ENCODE measurements around the gene CASZ1.

Gene CASZ1

DNA sequence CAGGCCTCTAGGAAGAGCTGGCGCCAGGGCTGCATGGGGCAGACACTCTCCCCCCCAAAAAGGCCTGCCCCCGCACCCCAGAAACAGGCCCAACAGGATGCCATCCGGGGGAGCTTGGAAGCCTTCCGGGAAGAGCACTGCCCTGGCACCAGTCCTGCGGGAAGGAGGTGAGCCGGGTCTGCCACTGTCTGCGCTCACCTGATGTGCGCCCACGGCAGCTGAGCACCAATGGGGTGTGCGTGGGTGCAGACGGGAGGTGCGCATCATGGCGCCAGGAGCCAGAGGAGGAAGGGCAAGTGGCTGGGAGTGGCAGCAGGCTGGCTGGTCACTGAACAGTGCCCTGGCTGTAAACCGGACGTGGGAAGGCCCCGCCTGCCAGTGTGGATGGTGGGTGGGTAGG is 73.6 kb downstream of the CASZ1 start:
- Histone ChIP-seq H3K36me3 (replicated peaks) (no peaks in the 10 kb centered on the region), H3K27ac (no peak overlapping the region), H3K4me3 (ENCODE audit: low read depth, low read length) (no peak overlapping the region), H3K27me3 (replicated peaks) (peaks cover 20% of the 10 kb centered on the region)
- DNase-seq = no peak
- in situ Hi-C loops (cut with HindIII; ENCODE audit: low pct_ligation_motif_present, low sequenced_read_pairs) = no loop called here
- TF ChIP-seq, protein P1, sequence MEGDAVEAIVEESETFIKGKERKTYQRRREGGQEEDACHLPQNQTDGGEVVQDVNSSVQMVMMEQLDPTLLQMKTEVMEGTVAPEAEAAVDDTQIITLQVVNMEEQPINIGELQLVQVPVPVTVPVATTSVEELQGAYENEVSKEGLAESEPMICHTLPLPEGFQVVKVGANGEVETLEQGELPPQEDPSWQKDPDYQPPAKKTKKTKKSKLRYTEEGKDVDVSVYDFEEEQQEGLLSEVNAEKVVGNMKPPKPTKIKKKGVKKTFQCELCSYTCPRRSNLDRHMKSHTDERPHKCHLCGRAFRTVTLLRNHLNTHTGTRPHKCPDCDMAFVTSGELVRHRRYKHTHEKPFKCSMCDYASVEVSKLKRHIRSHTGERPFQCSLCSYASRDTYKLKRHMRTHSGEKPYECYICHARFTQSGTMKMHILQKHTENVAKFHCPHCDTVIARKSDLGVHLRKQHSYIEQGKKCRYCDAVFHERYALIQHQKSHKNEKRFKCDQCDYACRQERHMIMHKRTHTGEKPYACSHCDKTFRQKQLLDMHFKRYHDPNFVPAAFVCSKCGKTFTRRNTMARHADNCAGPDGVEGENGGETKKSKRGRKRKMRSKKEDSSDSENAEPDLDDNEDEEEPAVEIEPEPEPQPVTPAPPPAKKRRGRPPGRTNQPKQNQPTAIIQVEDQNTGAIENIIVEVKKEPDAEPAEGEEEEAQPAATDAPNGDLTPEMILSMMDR (IDR thresholded peaks at IDR 0.05; ENCODE audit: low read depth, low read length, missing control alignments) = no peak

- peaks cover 29% of the 10 kb centered on the region for H3K27me3 ChIP-seq (replicated peaks)
- H3K36me3 ChIP-seq (replicated peaks) = no peaks in the 10 kb centered on the region
- TF ChIP-seq, protein P1 (IDR thresholded peaks at IDR 0.05; ENCODE audit: low read depth, low read length, missing control alignments) = no peak
- no peak overlapping the region for H3K27ac ChIP-seq
- DNase-seq = no peak
- in situ Hi-C loops (cut with HindIII; ENCODE audit: low pct_ligation_motif_present, low sequenced_read_pairs) = no loop called here
- H3K4me3 ChIP-seq (ENCODE audit: low read depth, low read length) = no peak overlapping the region
Measured at GRCh38 chr1:10721381-10722321, 74.8 kb downstream of the CASZ1 start.

DNA sequence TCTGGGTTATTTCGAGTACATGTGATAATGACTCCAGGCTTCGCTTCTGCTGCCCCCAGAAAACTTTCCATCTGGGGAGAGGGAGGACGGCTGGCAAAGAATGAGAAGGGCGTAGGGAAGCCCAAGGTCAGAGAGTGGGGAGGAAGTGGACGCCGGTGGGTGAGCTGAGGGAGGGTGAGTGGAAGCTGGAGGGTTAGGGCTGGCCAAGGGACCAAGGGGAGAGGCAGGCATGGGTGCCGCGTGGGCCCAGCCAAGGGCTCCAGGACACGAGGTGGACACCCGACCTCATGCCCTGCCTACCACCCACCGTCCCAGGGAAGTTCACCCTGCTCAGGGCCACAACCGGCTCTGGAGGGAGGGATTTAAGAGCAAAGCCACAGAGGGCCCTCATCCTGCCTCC is 75.8 kb downstream of the CASZ1 start:
- TF ChIP-seq, protein P1 (IDR thresholded peaks at IDR 0.05; ENCODE audit: low read depth, low read length, missing control alignments) = no peak
- H3K27me3 ChIP-seq (replicated peaks) = peaks cover 29% of the 10 kb centered on the region

DNA sequence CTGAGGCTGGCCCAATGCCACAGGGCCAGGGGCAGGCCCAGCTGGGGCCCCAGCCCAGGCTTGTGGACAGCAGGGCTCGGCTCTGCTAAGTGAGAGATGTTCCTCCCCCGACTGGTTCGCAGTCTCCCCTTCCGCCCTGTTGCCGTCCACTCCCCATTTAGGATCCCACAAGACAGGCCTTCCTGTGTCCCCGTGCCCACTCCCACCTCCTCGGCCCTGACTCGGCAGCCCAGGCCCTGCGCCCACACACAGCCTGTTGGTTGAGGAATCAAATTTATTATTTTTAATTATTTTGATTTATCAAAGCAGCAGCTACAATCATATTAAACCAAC is 78.4 kb downstream of the CASZ1 start:
- Histone ChIP-seq H3K27me3 (replicated peaks) (peaks cover 39% of the 10 kb centered on the region), H3K4me3 (ENCODE audit: low read depth, low read length) (no peak overlapping the region), H3K36me3 (replicated peaks) (no peaks in the 10 kb centered on the region), H3K27ac (no peak overlapping the region)
- TF ChIP-seq, protein P1 (IDR thresholded peaks at IDR 0.05; ENCODE audit: low read depth, low read length, missing control alignments) = no peak
- in situ Hi-C loops (cut with HindIII; ENCODE audit: low pct_ligation_motif_present, low sequenced_read_pairs) = no loop called here
- DNase-seq = no peak

More for the DNA sequence above, 75.8 kb downstream of the CASZ1 start:
- Histone ChIP-seq H3K4me3 (ENCODE audit: low read depth, low read length) (no peak overlapping the region), H3K27ac (no peak overlapping the region), H3K36me3 (replicated peaks) (no peaks in the 10 kb centered on the region)
- in situ Hi-C loops (cut with HindIII; ENCODE audit: low pct_ligation_motif_present, low sequenced_read_pairs) = no loop called here
- DNase-seq = no peak

DNA sequence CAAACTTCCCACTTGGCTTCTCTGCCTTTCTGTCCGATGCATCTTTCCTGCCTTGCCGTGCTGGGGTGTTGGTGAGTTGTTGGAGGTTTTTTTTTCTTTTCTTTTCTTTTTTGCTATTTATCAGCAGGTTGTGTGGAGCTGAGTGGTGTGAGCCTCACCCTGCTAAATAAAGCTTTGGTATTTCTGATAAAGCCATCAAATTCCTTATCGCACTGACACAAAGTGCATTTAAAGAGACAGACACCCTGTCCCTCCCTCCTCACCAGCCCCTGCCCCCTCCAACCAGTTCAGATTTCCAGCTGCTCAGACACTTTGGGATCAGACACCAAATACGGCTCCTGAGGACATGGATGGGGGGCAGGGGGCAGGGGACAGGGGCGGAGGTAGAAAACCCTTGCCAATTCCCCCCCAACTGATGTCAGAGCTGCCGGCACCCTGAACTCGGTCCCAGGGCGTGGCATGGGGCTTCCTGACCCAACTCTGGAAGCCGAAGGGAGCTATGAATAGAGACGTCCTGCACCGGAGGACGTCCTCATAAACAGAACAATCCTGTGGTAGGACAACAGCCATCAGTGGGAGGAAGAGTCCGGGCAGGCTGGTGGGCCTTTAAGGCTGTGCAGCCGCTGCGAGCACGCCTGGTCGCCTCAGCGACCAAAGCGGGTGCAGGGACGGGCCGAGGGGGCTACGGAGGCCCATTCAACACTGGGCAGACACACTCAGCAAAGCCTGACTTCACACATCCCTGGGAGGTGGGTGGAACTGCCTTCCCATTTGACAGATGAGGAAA is 79.0 kb downstream of the CASZ1 start:
- Histone ChIP-seq H3K36me3 (replicated peaks) (no peaks in the 10 kb centered on the region), H3K4me3 (ENCODE audit: low read depth, low read length) (no peak overlapping the region), H3K27ac (no peak overlapping the region), H3K27me3 (replicated peaks) (peaks cover 41% of the 10 kb centered on the region)
- in situ Hi-C loops (cut with HindIII; ENCODE audit: low pct_ligation_motif_present, low sequenced_read_pairs) = no loop called here
- TF ChIP-seq, protein P1 (IDR thresholded peaks at IDR 0.05; ENCODE audit: low read depth, low read length, missing control alignments) = no peak
- DNase-seq = no peak
